ENCODE results near the gene PPIG. TPM values are rescaled to one million over a fixed set of nuclear protein-coding genes. Genes with fewer than 3 reads are reported as not detected.
"Not testable (repeated sequence)": the region's sequence is repeated elsewhere in the genome, so short reads cannot be mapped to it uniquely, and the experiment has no call there.

The PPIG gene
- total RNA-seq, 2 donors from 2014 or later, result 42.8 to 66.4 TPM

- ATAC-seq, result peak; percentile 99 to 100
Measured at GRCh38 chr2:169573160-169573973, 10.8 kb upstream of the PPIG start, which contains the start of gene FASTKD1. TSS of gene FASTKD1 (minus strand) at chr2:169573865. CDS start at chr2:169572029, 1,836 bp downstream.

GRCh38 chr2:169573974-169574299, 10.2 kb upstream of the PPIG start:
- no peak for ATAC-seq
- peaks cover 15 to 18% of the 10 kb centered on the region in 2 donors for H3K4me1 Mint-ChIP-seq (ENCODE audit: low read depth in 2 of 2)
- H3K27me3 Mint-ChIP-seq, result peaks cover 0 to 5% of the 10 kb centered on the region in 2 donors

More at GRCh38 chr2:169573160-169573973, 10.8 kb upstream of the PPIG start, which contains the start of gene FASTKD1:
- DNase-seq (ENCODE audit: low spot score), result peak; percentile 91
- H3K4me3 Mint-ChIP-seq, result peak within 1 kb of the TSS; percentile 99
- H3K9me3 Mint-ChIP-seq, result no peaks in the 10 kb centered on the region
- H3K27me3 Mint-ChIP-seq, result peaks cover 0 to 2% of the 10 kb centered on the region in 2 donors
- peaks cover 5% of the 10 kb centered on the region for H3K36me3 Mint-ChIP-seq
- H3K27ac Mint-ChIP-seq, result peak within 1 kb of the TSS; percentile 79 to 95
- peaks cover 15 to 18% of the 10 kb centered on the region in 2 donors for H3K4me1 Mint-ChIP-seq (ENCODE audit: low read depth in 2 of 2)

GRCh38 chr2:169574539-169574938, 9.6 kb upstream of the PPIG start:
- not testable (repeated sequence) for H3K36me3 Mint-ChIP-seq

More at GRCh38 chr2:169573974-169574299, 10.2 kb upstream of the PPIG start:
- Mint-ChIP-seq H3K9me3 (no peaks in the 10 kb centered on the region), H3K36me3 (peaks cover 5% of the 10 kb centered on the region), H3K27ac (peak overlapping the region; percentile 79 to 95), H3K4me3 (peak overlapping the region; percentile 99)
- no peak for DNase-seq (ENCODE audit: low spot score)

GRCh38 chr2:169575264-169575663, 8.9 kb upstream of the PPIG start:
- not testable (repeated sequence) for H3K27me3 Mint-ChIP-seq, H3K9me3 Mint-ChIP-seq
- H3K4me1 Mint-ChIP-seq (ENCODE audit: low read depth in 2 of 2), result peaks cover 13 to 15% of the 10 kb centered on the region in 2 donors

More at GRCh38 chr2:169574539-169574938, 9.6 kb upstream of the PPIG start:
- not testable (repeated sequence) for DNase-seq (ENCODE audit: low spot score); H3K4me3 Mint-ChIP-seq; H3K9me3 Mint-ChIP-seq; ATAC-seq; H3K27me3 Mint-ChIP-seq; H3K27ac Mint-ChIP-seq
- H3K4me1 Mint-ChIP-seq (ENCODE audit: low read depth in 2 of 2), result peaks cover 15 to 18% of the 10 kb centered on the region in 2 donors

GRCh38 chr2:169579044-169579443, 5.1 kb upstream of the PPIG start:
- no peak overlapping the region for H3K4me3 Mint-ChIP-seq
- H3K27ac Mint-ChIP-seq, result no peak overlapping the region

More at GRCh38 chr2:169575264-169575663, 8.9 kb upstream of the PPIG start:
- DNase-seq (ENCODE audit: low spot score); H3K4me3 Mint-ChIP-seq; ATAC-seq; H3K36me3 Mint-ChIP-seq; H3K27ac Mint-ChIP-seq: not testable (repeated sequence)

GRCh38 chr2:169582552-169583266, 1.4 kb upstream of the PPIG start:
- not testable (repeated sequence) for DNase-seq (ENCODE audit: low spot score); H3K36me3 Mint-ChIP-seq; H3K27me3 Mint-ChIP-seq; ATAC-seq; H3K9me3 Mint-ChIP-seq; H3K4me3 Mint-ChIP-seq
- H3K27ac Mint-ChIP-seq, result peak overlapping the region in 1 of 2 donors; percentile 99
- peaks cover 20 to 25% of the 10 kb centered on the region in 2 donors for H3K4me1 Mint-ChIP-seq (ENCODE audit: low read depth in 2 of 2)

More at GRCh38 chr2:169579044-169579443, 5.1 kb upstream of the PPIG start:
- Mint-ChIP-seq H3K9me3 (peaks cover 3% of the 10 kb centered on the region), H3K4me1 (ENCODE audit: low read depth in 2 of 2) (peaks cover 3% of the 10 kb centered on the region in 2 donors), H3K36me3 (peaks cover 5% of the 10 kb centered on the region), H3K27me3 (peaks cover 0 to 5% of the 10 kb centered on the region in 2 donors)
- DNase-seq (ENCODE audit: low spot score) (no peak), ATAC-seq (no peak)

GRCh38 chr2:169583518-169583917, 633 bp upstream of the PPIG start:
- no peak for ATAC-seq
- peak overlapping the region; percentile 99 for H3K27ac Mint-ChIP-seq
- no peak for DNase-seq (ENCODE audit: low spot score)

GRCh38 chr2:169585673-169586072, 1.5 kb downstream of the PPIG start:
- no peak for DNase-seq (ENCODE audit: low spot score)
- peaks cover 28 to 40% of the 10 kb centered on the region in 2 donors for H3K4me1 Mint-ChIP-seq (ENCODE audit: low read depth in 2 of 2)
- H3K27me3 Mint-ChIP-seq, result no peaks in the 10 kb centered on the region
- no peak for ATAC-seq
- peaks cover 8% of the 10 kb centered on the region for H3K36me3 Mint-ChIP-seq
- H3K27ac Mint-ChIP-seq, result peak overlapping the region; percentile 99
- peaks cover 3% of the 10 kb centered on the region for H3K9me3 Mint-ChIP-seq
- H3K4me3 Mint-ChIP-seq, result peak overlapping the region; percentile 97

More at GRCh38 chr2:169583518-169583917, 633 bp upstream of the PPIG start:
- H3K36me3 Mint-ChIP-seq, result peaks cover 8% of the 10 kb centered on the region
- H3K9me3 Mint-ChIP-seq, result peaks cover 3% of the 10 kb centered on the region
- peak overlapping the region; percentile 97 for H3K4me3 Mint-ChIP-seq
- peaks cover 0 to 3% of the 10 kb centered on the region in 2 donors for H3K27me3 Mint-ChIP-seq
- H3K4me1 Mint-ChIP-seq (ENCODE audit: low read depth in 2 of 2), result peaks cover 20 to 25% of the 10 kb centered on the region in 2 donors

- Mint-ChIP-seq H3K27ac (no peak overlapping the region), H3K36me3 (no peaks in the 10 kb centered on the region), H3K4me1 (ENCODE audit: low read depth in 2 of 2) (peaks cover 16 to 26% of the 10 kb centered on the region in 2 donors), H3K4me3 (no peak overlapping the region), H3K9me3 (no peaks in the 10 kb centered on the region), H3K27me3 (no peaks in the 10 kb centered on the region)
- ATAC-seq (no peak), DNase-seq (ENCODE audit: low spot score) (no peak)
Measured at GRCh38 chr2:169590804-169591203, 6.7 kb downstream of the PPIG start.

- H3K27me3 Mint-ChIP-seq; ATAC-seq; H3K36me3 Mint-ChIP-seq; H3K4me3 Mint-ChIP-seq; DNase-seq (ENCODE audit: low spot score); H3K27ac Mint-ChIP-seq; H3K9me3 Mint-ChIP-seq: not testable (repeated sequence)
- peaks cover 10 to 15% of the 10 kb centered on the region in 2 donors for H3K4me1 Mint-ChIP-seq (ENCODE audit: low read depth in 2 of 2)
Measured at GRCh38 chr2:169596546-169596945, 12.4 kb downstream of the PPIG start.

- no peak overlapping the region for H3K27ac Mint-ChIP-seq
- no peaks in the 10 kb centered on the region for H3K9me3 Mint-ChIP-seq
- no peaks in the 10 kb centered on the region for H3K36me3 Mint-ChIP-seq
- DNase-seq (ENCODE audit: low spot score) (no peak), ATAC-seq (no peak)
- no peaks in the 10 kb centered on the region for H3K27me3 Mint-ChIP-seq
- no peak overlapping the region for H3K4me3 Mint-ChIP-seq
- H3K4me1 Mint-ChIP-seq (ENCODE audit: low read depth in 2 of 2), result peaks cover 6 to 17% of the 10 kb centered on the region in 2 donors
Measured at GRCh38 chr2:169598982-169599381, 14.8 kb downstream of the PPIG start.

GRCh38 chr2:169599568-169599967, 15.4 kb downstream of the PPIG start:
- DNase-seq (ENCODE audit: low spot score), result no peak
- Mint-ChIP-seq H3K4me1 (ENCODE audit: low read depth in 2 of 2) (peaks cover 6 to 17% of the 10 kb centered on the region in 2 donors), H3K4me3 (no peak overlapping the region), H3K27ac (no peak overlapping the region), H3K9me3 (no peaks in the 10 kb centered on the region), H3K27me3 (no peaks in the 10 kb centered on the region), H3K36me3 (no peaks in the 10 kb centered on the region)
- no peak for ATAC-seq

GRCh38 chr2:169609264-169609663, 25.1 kb downstream of the PPIG start:
- H3K27ac Mint-ChIP-seq, result no peak overlapping the region
- H3K4me1 Mint-ChIP-seq (ENCODE audit: low read depth in 2 of 2), result no peaks in the 10 kb centered on the region
- H3K36me3 Mint-ChIP-seq, result peaks cover 17% of the 10 kb centered on the region
- ATAC-seq (no peak), DNase-seq (ENCODE audit: low spot score) (no peak)
- no peaks in the 10 kb centered on the region for H3K9me3 Mint-ChIP-seq
- H3K4me3 Mint-ChIP-seq, result no peak overlapping the region
- no peaks in the 10 kb centered on the region for H3K27me3 Mint-ChIP-seq

- DNase-seq (ENCODE audit: low spot score) (no peak), ATAC-seq (no peak)
- H3K4me3 Mint-ChIP-seq, result no peak overlapping the region
- H3K27ac Mint-ChIP-seq, result no peak overlapping the region
- H3K27me3 Mint-ChIP-seq, result no peaks in the 10 kb centered on the region
- peaks cover 6 to 16% of the 10 kb centered on the region in 2 donors for H3K4me1 Mint-ChIP-seq (ENCODE audit: low read depth in 2 of 2)
- H3K9me3 Mint-ChIP-seq, result peaks cover 3% of the 10 kb centered on the region
- H3K36me3 Mint-ChIP-seq, result peaks cover 50% of the 10 kb centered on the region
Measured at GRCh38 chr2:169613876-169614275, 29.7 kb downstream of the PPIG start.

All from natural killer cell treated with Interleukin-12 subunit alpha and Interleukin-12 subunit beta and Interleukin-15 and Interleukin-18, amount 100 ng/mL, for 72 hours (primary cell).